Measurements from ENCODE around the gene KLHDC2. TPM values are rescaled to one million over a fixed set of nuclear protein-coding genes. Genes with fewer than 3 reads are reported as not detected.
"Not testable (repeated sequence)": the region's sequence is repeated elsewhere in the genome, so short reads cannot be mapped to it uniquely, and the experiment has no call there.

Gene KLHDC2
- total RNA-seq, 1 donor from 2014 or later: 80.0 TPM

DNA sequence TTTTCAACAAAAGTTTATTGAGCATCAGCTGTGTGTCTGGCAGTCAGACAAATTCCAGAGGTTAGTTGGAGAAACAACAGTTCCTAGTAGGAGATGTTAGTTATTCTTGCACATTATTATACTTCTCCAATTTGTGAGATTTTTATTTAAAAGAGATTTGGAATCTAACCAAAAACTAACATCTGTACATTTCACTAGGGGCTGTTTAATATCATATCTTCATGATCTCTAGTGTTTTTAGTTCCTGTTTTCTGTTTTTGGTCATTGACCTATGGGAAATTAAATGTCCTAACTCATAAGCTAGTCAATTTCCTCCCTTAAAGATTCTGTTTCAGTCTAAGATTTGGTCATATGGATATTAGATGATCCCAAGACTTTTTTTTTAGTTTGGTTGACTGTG, 34.1 kb upstream of the KLHDC2 start:
- no peak for DNase-seq (ENCODE audit: low spot score, unreplicated experiment)

GRCh38 chr14:49735669-49736068, 32.3 kb upstream of the KLHDC2 start:
- not testable (repeated sequence) for DNase-seq (ENCODE audit: low spot score, unreplicated experiment); H3K27me3 Mint-ChIP-seq; H3K4me3 Mint-ChIP-seq (ENCODE audit: low read depth); H3K9me3 Mint-ChIP-seq (ENCODE audit: low read depth); H3K4me1 Mint-ChIP-seq (ENCODE audit: low read depth); H3K36me3 Mint-ChIP-seq (ENCODE audit: insufficient read depth); H3K27ac Mint-ChIP-seq

More for the DNA sequence above, 34.1 kb upstream of the KLHDC2 start:
- no peaks in the 10 kb centered on the region for H3K9me3 Mint-ChIP-seq (ENCODE audit: low read depth)
- no peaks in the 10 kb centered on the region for H3K27me3 Mint-ChIP-seq
- no peak overlapping the region for H3K27ac Mint-ChIP-seq
- no peak overlapping the region for H3K4me3 Mint-ChIP-seq (ENCODE audit: low read depth)
- TF ChIP-seq, protein P1, sequence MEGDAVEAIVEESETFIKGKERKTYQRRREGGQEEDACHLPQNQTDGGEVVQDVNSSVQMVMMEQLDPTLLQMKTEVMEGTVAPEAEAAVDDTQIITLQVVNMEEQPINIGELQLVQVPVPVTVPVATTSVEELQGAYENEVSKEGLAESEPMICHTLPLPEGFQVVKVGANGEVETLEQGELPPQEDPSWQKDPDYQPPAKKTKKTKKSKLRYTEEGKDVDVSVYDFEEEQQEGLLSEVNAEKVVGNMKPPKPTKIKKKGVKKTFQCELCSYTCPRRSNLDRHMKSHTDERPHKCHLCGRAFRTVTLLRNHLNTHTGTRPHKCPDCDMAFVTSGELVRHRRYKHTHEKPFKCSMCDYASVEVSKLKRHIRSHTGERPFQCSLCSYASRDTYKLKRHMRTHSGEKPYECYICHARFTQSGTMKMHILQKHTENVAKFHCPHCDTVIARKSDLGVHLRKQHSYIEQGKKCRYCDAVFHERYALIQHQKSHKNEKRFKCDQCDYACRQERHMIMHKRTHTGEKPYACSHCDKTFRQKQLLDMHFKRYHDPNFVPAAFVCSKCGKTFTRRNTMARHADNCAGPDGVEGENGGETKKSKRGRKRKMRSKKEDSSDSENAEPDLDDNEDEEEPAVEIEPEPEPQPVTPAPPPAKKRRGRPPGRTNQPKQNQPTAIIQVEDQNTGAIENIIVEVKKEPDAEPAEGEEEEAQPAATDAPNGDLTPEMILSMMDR (IDR thresholded peaks at IDR 0.05; ENCODE audit: unreplicated experiment): no peak
- no peaks in the 10 kb centered on the region for H3K36me3 Mint-ChIP-seq (ENCODE audit: insufficient read depth)
- no peaks in the 10 kb centered on the region for H3K4me1 Mint-ChIP-seq (ENCODE audit: low read depth)

- Mint-ChIP-seq H3K27me3 (peaks cover 18% of the 10 kb centered on the region), H3K4me3 (ENCODE audit: low read depth) (no peak overlapping the region), H3K27ac (no peak overlapping the region), H3K36me3 (ENCODE audit: insufficient read depth) (no peaks in the 10 kb centered on the region), H3K4me1 (ENCODE audit: low read depth) (no peaks in the 10 kb centered on the region), H3K9me3 (ENCODE audit: low read depth) (no peaks in the 10 kb centered on the region)
- DNase-seq (ENCODE audit: low spot score, unreplicated experiment): no peak
- TF ChIP-seq, protein P1 (IDR thresholded peaks at IDR 0.05; ENCODE audit: unreplicated experiment): no peak
These were observed 22.8 kb upstream of the KLHDC2 start for GRCh38 chr14:49745191-49745590.

- not testable (repeated sequence) for DNase-seq (ENCODE audit: low spot score, unreplicated experiment); H3K27ac Mint-ChIP-seq; H3K4me1 Mint-ChIP-seq (ENCODE audit: low read depth); H3K36me3 Mint-ChIP-seq (ENCODE audit: insufficient read depth); H3K9me3 Mint-ChIP-seq (ENCODE audit: low read depth); H3K4me3 Mint-ChIP-seq (ENCODE audit: low read depth)
- peaks cover 18% of the 10 kb centered on the region for H3K27me3 Mint-ChIP-seq
These were observed 21.5 kb upstream of the KLHDC2 start for GRCh38 chr14:49746476-49746875.

- no peak for DNase-seq (ENCODE audit: low spot score, unreplicated experiment)
- TF ChIP-seq, protein P1 (IDR thresholded peaks at IDR 0.05; ENCODE audit: unreplicated experiment): no peak
- H3K27me3 Mint-ChIP-seq: peaks cover 3% of the 10 kb centered on the region
- peaks cover 2% of the 10 kb centered on the region for H3K4me1 Mint-ChIP-seq (ENCODE audit: low read depth)
- H3K27ac Mint-ChIP-seq: no peak overlapping the region
- H3K9me3 Mint-ChIP-seq (ENCODE audit: low read depth): peaks cover 10% of the 10 kb centered on the region
- no peaks in the 10 kb centered on the region for H3K36me3 Mint-ChIP-seq (ENCODE audit: insufficient read depth)
- H3K4me3 Mint-ChIP-seq (ENCODE audit: low read depth): no peak overlapping the region
These were observed 13.3 kb upstream of the KLHDC2 start for GRCh38 chr14:49754570-49755097.

- DNase-seq (ENCODE audit: low spot score, unreplicated experiment): no peak
- peaks cover 9% of the 10 kb centered on the region for H3K27me3 Mint-ChIP-seq
- H3K4me3 Mint-ChIP-seq (ENCODE audit: low read depth): no peak overlapping the region
- H3K4me1 Mint-ChIP-seq (ENCODE audit: low read depth): peaks cover 2% of the 10 kb centered on the region
- TF ChIP-seq, protein P1 (IDR thresholded peaks at IDR 0.05; ENCODE audit: unreplicated experiment): no peak
- H3K36me3 Mint-ChIP-seq (ENCODE audit: insufficient read depth): no peaks in the 10 kb centered on the region
- H3K27ac Mint-ChIP-seq: no peak overlapping the region
- peaks cover 10% of the 10 kb centered on the region for H3K9me3 Mint-ChIP-seq (ENCODE audit: low read depth)
These were observed 12.6 kb upstream of the KLHDC2 start for GRCh38 chr14:49755378-49755777.

All from progenitor cell of endocrine pancreas (in vitro differentiated cells).